ENCODE measurements around the gene PON2. TPM values are rescaled to one million over a fixed set of nuclear protein-coding genes. Genes with fewer than 3 reads are reported as not detected.

Gene PON2
- total RNA-seq, 4 donors from 2014 or later = 66.5 to 113 (median 82.2) TPM

DNA sequence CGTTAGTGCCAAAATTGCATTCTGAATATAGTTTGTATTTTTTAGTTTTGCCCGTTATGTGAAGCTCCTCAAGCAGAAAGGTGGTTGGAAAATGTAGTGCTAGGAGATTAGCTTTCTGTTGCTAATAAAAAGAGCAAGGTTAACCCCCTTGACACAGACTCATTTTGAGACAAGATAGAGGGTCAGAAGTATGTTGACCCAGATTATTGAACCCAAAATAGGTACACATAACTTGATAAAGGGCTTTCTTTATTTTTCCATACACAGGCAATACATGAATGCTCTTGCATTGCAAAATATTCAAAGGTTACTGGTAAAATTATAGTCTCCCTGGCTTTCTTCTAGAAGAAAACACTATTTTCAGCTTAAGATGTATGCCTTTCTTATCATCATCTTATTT is 10.0 kb upstream of the PON2 start:
- TF ChIP-seq, protein P1, sequence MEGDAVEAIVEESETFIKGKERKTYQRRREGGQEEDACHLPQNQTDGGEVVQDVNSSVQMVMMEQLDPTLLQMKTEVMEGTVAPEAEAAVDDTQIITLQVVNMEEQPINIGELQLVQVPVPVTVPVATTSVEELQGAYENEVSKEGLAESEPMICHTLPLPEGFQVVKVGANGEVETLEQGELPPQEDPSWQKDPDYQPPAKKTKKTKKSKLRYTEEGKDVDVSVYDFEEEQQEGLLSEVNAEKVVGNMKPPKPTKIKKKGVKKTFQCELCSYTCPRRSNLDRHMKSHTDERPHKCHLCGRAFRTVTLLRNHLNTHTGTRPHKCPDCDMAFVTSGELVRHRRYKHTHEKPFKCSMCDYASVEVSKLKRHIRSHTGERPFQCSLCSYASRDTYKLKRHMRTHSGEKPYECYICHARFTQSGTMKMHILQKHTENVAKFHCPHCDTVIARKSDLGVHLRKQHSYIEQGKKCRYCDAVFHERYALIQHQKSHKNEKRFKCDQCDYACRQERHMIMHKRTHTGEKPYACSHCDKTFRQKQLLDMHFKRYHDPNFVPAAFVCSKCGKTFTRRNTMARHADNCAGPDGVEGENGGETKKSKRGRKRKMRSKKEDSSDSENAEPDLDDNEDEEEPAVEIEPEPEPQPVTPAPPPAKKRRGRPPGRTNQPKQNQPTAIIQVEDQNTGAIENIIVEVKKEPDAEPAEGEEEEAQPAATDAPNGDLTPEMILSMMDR (IDR thresholded peaks at IDR 0.05) = no peak
- ATAC-seq (ENCODE audit: low FRiP score) = no peak

DNA sequence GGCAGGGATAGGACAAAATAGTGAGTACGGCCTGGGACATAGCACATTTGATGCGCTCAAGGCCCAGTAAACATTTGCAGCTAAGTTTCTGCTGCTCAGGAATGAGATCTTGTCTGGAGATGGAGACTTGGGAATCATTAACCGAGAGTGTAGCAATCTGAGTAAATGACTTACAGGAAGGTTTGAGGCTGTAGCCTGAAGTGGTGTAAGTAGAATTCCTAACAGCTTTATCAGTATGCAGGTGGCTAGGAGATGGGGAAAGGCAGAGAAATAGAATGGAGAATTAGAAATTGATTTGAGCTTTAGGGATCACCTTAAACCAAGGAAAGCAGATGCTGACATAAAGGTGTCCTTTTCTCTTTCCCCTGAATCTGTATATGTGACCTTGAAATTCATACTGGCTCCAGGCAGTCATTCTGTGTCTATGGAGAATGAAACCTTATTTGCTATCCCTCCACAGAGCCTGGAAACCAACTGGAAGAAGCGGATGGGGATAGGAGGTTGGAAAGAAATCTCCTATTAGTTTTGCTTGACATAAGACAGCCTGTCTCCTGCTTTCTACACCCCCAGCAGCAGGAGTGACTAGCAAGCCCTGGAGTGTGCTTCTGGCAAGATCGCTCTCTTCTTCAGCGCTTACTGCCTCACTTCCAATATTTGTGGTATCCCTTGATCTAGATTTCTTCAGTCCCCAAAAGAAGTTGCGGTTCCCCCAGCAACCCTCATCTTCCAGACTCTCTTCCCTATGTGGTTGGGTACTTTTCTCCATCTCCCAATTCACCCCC is 6.4 kb upstream of the PON2 start:
- ATAC-seq (ENCODE audit: low FRiP score) = no peak
- DNase-seq (ENCODE audit: low spot score) = no peak
- TF ChIP-seq, protein P1 (IDR thresholded peaks at IDR 0.05) = no peak

More for the DNA sequence above, 10.0 kb upstream of the PON2 start:
- DNase-seq (ENCODE audit: low spot score) = no peak

DNA sequence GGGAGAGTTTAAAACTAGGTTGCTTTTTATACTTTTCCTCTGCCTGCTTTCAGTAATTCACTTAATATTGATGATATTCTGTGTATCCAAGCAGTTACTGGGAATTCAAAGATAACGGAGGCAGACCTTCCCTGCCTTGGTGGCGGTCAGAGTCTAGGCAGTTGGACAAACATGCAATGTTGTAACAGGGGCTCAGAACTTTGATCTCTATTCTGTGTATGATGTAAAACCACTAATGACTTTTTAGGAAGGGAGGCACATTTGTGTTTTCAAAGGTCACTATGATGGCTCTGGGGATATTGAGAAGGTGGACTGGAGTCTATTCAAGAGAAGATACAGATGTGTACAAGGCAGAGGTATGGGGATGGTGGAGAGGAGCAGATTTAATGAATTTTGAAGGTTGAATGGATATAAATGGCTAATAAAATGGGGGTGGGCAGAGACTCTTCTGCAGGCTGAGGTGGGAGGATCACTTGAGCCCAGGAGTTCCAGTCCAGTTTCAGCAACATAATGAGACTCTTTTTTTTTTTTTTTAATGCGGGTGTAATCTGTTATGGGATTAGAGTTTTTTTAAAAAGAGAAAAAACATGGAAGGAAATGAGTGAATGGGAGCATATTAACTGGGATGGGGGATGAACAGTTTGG is 5.7 kb upstream of the PON2 start:
- no peak for ATAC-seq (ENCODE audit: low FRiP score)
- TF ChIP-seq, protein P1 (IDR thresholded peaks at IDR 0.05) = no peak
- DNase-seq (ENCODE audit: low spot score) = no peak

DNA sequence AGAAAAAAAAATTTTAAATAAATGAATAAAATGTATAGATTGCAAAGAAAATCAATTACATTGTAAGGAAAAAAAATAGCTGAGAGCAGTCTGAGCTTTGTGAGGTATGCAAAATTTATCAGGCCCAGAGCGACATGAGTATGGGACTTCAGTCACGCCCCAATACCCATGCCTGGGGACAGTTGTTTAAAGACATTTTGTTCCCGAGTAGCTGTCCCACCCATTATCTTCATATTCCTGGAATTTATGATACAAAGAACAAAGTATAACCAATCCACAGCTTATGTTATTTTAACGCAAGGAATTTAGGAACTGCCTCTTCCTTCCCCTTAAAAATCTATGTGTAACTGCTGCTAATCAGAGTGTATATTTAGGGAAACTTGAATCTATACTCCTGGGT is 1.6 kb upstream of the PON2 start:
- no peak for DNase-seq (ENCODE audit: low spot score)
- TF ChIP-seq, protein P1 (IDR thresholded peaks at IDR 0.05) = no peak
- ATAC-seq (ENCODE audit: low FRiP score) = no peak

DNA sequence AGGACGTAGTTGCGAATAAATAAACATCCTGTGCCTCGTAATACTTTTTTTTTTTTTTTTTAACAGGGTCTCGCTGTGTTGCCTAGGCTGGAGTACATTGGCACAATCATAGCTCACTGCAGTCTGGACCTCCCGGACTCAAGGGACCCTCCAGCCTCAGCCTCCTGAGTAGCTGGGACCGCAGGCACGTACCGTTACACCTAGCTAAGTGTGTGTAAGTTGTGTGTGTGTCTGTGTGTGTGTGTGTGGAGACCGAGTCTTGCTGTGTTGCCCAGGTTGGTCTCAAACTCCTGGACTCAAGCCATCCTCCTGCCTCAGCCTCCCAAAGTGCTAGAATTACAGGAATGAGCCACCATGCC is 573 bp upstream of the PON2 start:
- ATAC-seq (ENCODE audit: low FRiP score) (no peak), DNase-seq (ENCODE audit: low spot score) (no peak)
- TF ChIP-seq, protein P1 (IDR thresholded peaks at IDR 0.05) = no peak

DNA sequence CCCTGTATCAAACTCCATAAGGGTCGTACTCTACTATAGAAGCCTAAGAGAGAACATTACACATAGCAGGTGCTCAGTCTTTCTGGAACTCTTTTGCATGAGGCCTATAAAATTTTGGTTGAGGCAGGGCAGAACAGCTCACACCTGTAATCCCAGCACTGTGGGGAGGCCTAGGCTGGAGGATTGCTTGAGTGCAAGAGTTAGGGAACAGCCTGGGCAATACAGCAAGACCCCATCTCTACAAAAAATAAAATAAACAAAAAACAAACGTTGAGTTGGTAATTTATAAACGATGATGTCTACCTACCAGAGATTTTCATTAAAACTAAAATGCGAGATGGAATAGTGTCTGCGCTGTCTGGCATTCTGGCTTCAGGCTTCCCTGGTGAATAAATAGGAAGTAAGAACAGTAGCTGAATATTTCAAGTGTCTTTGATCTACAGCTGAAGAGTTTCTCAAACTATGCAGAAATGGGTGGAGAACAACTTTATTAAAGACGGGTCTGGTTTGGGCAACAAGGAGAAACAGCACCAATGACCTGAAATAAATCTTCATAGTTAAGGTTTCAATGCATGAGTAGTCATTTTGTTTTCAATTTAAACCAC is 774 bp downstream of the PON2 start:
- ATAC-seq (ENCODE audit: low FRiP score) (no peak), DNase-seq (ENCODE audit: low spot score) (no peak)
- TF ChIP-seq, protein P1 (IDR thresholded peaks at IDR 0.05) = no peak
